GM18526 (cell line): ENCODE data around the gene SP140L.

ENCODE experiments used
- POLR2A ChIP-seq: IDR thresholded peaks from 3 replicates; pipeline ENCODE4 v1.6.1; 2011; ENCODE audit not compliant: insufficient read length; ENCODE audit errors: extremely low read depth

Gene SP140L

DNA sequence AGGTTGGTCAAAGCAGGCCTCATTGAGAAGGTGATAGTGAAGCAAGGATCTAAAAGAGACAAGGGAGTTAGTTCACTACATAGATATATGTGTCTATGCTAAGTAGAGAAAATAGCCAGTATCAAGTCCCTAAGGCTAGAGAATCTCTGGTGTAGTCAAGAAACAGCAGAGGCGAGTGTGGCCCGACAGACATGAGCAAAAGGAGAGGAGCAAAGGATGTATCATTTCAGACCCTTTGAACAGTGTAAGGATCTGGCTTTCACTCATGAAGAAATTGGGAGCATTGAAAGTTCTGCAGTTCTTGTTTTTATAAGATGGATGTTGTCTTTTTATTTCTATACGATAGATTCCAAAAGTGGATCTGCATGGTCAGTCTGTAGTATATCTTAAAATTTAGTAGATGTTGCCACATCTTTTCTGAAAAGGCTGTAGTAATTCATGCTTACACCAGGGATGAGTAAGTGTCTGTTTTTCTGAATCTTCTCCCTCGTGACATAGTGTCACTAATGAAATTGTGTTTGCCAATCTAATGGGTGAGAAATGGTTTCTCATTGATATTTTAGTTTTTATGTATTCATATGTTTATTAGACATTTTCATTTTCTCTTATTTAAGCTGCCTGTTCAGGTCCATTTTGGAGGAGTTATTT lies 107.8 kb downstream of the SP140L start:
- TF ChIP-seq POLR2A: no peak

DNA sequence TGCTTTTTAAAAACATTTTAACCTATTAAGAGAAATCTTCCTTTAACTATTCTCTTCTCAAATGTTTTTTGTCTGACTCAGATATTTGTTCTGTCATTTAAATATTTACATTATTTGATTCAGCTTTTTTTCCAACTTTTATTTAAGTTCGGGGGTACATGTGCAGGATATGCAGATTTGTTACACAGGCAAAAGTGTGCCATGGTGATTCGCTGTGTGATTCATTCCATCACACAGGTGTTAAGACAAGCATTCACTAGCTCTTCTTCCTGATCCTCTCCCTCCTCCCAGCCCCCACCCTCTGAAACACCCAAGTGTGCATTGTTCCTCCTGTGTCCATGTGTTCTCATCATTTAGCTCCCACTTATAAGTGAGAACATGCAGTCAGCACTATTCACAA lies 108.4 kb downstream of the SP140L start:
- no peak for TF ChIP-seq POLR2A

DNA sequence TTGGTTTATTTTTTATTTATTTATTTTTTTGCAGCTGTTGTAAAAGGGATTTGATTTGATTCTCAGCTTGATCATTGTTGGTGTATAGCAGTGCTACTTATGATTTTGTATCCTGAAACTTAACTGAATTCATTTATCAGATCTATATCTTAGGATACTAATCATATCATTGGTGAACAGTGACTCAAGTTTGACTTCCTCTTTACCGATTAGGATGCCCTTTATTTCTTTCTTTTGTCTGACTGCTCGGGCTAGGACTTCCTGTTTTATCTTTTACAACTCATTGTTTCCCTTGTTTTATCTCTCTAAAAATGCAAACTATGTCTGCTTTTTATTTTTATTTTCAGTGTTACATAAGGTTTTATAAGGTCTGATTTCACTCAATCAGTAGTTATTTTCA lies 112.6 kb downstream of the SP140L start:
- TF ChIP-seq POLR2A: no peak

DNA sequence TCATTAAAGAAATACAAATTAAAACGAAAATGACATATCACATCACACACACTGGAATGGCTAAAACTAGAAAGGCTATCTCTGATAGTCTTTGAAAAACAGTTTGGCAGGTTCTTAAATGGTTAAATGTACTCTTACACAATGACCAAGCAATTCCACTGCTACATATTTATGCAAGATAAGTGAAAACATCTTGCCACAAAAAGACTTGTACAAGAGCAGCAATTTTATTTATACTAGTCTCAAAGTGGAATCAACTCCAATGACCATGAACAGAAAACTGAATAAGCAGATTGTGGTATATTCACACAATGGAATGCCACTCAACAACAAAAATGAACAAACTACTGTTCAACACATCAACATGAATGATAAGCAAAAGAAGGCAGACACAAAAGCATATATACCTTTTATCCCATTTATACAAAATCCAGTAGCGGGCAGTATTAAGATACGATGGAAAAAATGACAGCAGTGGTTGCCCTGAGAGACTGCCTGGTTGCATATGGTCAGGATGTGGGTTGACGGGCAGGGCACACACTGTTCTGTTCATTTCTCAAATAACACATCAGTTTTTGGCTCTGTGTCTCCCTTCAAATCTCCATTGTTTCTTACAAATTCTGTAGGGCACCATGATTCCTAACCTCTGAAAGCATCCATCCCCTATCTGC lies 114.4 kb downstream of the SP140L start:
- TF ChIP-seq POLR2A: no peak

DNA sequence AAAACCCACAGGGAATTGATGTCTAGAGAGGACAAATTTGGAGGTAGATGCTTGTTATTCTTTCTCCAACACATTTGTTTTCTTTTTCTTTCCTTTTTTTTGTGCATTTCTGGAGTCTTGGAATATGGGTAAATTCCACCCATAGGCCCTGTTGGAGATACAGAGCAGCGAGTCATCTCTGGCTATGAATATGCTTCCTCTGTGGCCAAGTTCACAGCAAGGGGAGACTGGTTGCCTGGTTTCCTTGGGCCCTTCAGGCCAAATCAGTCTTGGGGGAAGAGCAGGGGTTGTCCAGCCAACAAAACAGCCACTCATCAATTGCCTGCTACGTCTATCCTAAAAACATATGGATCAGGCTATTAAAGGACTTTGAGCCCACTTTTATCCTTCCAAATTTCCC lies 116.5 kb downstream of the SP140L start:
- TF ChIP-seq POLR2A: no peak

DNA sequence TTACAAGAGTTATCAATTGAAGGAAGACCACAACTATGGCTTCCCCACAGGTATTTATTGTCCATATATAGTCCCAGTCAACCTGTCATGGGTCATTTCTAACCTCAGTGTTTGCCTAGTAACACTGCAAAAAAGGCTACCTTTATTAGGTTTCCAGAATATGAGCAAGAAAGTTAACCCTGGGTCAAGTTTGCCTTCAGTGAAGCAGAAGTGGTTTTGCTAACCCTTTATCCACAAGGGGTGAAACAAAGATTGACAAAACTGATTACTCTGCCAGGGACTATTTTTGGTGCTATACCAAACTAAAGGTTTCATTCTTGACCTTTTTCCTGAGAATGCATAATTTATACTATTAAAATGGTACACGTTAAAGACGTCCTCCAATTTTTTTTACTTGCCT lies 117.8 kb downstream of the SP140L start:
- TF ChIP-seq POLR2A: no peak

DNA sequence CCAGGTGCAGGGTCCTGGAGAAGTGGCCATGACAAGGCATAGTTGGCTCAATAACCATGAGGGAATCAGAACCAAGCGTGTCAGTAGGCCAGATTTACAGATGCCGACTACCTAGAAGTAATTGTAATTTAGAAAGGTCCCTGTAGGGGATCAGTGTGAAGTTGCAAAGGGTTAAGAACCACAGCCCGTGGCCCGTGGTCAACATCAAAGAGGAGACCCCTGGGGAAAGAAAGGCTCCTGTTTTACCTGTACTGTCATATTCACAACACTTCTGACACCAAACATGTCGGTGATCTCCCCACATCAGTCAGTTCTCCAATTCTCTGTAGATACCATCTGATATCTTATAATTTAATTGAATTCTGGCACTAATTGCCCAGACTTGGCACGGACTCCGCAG lies 120.0 kb downstream of the SP140L start:
- no peak for TF ChIP-seq POLR2A

DNA sequence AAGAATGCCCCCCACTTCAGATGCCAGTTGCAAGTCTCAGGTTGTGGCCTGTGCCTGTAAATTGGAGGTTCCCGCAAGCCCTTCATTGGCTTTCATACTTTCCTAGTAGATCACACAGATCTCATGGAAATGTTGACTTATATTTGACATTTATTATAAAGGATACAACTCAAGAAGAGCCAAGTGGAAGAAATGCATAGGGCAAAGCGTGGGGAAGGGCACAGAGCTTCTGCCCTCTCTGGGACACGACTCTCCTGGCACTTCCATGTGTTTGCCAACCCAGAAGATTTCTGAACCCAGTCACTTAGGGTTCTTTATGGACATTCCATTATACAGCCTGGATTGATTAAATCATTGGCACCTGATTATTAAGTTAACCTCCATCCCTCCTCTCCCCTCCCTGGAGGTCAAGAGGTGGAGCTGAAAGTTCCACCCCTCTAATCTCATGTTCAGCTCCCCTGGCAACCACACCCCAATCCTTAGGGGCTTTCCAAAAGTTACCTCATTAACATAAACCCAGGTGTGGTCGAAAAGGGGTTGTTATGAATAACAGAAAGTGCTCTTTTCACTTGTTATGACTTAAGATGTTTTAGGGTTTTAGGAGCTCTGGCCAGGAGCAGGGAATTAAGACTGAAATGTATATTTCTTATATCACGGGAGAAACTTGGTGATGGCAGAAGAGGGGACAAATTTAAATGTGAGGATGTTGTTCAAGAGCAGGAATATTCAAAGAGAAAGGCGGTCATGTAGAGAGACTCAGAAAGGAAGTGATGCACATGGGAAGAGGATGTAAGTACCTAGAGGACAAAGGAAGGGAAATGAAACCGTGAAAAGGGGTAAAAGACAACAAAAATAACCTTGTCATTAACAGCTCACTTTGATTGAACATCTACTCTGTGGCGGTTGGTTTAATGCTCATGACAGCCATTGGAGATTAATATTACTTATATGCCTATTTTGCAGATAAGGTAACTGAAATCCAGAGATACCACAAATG lies 120.8 kb downstream of the SP140L start:
- TF ChIP-seq POLR2A: peak; percentile 25

DNA sequence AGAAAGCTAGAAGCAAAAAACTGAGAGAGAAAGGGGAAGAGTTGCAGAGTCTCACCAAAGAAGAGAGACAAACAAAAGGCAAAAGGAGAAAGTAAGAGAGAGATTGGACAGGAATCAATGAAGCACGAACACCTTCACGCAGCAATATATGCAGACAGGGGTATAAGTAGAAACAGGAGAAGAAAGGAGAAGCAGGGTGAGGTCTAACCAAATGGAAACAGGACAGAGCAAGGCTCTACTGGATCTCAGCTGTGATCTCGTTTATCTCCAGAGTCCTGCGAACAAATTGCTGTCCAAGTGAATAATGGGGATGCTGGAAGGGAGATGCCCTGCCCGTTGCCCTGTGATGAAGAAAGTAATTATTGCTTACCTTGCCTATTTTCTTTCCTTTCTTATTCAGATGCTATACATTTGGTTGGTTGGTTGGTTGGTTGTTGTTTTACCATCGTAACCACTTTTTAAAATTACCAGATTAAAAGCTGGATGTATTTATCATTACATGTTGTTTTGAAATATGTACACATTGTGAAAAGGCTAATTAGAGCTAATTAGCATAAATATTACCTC lies 123.0 kb downstream of the SP140L start:
- no peak for TF ChIP-seq POLR2A

DNA sequence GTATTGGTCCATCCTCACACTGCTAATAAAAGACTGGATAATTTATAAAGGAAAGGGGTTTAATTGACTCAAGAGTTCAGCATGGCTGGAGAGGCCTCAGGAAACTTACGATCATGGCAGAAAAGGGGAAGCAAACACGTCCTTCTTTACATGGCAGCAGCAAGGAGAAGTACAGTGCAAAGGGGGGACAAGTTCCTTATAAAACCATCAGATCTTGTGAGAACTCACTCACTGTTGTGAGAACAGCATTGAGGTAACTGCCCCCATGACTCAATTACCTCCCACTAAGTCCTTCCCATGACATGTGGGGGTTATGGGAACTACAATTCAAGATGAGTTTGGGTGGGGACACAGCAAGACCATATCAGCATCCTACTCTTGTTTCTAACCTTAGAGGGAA lies 126.0 kb downstream of the SP140L start:
- no peak for TF ChIP-seq POLR2A
